Measurements from ENCODE around the gene ERF.
A peak's percentile ranks its signal among the peaks of the same experiment; 100 is the strongest.

The ERF gene

DNA sequence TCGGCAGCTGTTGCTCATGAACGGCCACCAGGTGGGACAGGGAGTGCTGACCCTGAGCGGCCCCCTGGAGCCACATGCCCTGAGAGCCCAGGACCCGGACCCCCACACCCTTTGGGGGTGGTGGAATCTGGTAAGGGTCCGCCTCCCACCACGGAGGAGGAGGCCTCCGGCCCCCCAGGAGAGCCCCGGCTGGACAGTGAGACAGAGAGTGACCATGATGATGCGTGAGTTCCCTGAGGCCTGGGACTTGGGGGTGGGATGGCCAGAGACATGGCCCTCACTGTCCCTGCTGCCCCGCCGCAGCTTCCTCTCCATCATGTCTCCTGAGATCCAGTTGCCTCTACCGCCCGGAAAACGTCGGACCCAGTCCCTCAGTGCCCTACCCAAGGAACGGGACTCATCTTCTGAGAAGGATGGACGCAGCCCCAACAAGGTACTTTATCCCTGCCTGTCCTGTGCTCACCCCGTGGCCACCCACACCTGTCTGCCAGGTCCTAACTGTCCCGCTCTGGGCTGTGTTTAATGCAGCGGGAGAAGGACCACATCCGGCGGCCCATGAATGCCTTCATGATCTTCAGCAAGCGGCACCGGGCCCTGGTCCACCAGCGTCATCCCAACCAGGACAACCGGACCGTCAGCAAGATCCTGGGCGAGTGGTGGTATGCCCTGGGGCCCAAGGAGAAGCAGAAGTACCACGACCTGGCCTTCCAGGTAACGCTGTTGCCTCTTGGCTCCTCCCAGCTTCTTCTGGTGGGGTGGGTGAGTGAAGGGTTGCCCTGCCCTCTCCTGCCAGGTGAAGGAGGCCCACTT is 32.3 kb upstream of the ERF start:
- TF ChIP-seq, protein P1, sequence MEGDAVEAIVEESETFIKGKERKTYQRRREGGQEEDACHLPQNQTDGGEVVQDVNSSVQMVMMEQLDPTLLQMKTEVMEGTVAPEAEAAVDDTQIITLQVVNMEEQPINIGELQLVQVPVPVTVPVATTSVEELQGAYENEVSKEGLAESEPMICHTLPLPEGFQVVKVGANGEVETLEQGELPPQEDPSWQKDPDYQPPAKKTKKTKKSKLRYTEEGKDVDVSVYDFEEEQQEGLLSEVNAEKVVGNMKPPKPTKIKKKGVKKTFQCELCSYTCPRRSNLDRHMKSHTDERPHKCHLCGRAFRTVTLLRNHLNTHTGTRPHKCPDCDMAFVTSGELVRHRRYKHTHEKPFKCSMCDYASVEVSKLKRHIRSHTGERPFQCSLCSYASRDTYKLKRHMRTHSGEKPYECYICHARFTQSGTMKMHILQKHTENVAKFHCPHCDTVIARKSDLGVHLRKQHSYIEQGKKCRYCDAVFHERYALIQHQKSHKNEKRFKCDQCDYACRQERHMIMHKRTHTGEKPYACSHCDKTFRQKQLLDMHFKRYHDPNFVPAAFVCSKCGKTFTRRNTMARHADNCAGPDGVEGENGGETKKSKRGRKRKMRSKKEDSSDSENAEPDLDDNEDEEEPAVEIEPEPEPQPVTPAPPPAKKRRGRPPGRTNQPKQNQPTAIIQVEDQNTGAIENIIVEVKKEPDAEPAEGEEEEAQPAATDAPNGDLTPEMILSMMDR (IDR thresholded peaks at IDR 0.05; ENCODE audit: extremely low read depth, missing control alignments): no peak
- no peak for DNase-seq (ENCODE audit: low spot score)

DNA sequence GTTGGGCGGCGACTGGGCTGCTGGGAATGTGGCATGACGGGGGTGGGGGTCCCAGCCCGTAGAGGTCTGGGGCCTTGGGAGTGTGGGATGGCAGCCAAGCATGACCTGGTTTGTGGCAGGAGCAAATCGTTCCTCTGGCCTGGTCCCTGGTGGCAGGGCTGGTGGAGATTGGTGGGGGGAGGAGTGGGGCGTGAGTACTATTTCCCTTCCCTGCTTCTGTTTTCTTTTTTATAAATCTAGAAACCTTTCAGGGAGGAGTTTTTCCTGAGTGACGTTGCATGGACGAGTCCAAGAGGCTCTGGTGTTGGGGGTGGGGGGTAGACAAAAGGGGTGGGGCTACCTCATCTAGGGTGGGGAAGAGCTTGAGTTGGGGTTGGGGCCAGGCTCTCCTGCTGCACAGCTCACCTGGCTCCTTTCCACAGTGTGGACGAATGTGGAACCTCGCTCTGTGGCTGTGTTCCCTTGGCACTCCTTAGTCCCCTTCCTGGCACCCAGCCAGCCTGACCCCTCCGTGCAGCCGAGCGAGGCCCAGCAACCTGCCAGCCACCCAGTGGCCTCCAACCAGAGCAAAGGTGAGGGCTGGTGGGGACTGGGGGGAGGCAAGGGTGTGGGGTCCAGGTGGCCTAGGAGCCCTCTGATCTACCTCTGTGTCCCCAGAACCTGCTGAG is 31.6 kb upstream of the ERF start:
- TF ChIP-seq, protein P1 (IDR thresholded peaks at IDR 0.05; ENCODE audit: extremely low read depth, missing control alignments): no peak
- DNase-seq (ENCODE audit: low spot score): no peak

DNA sequence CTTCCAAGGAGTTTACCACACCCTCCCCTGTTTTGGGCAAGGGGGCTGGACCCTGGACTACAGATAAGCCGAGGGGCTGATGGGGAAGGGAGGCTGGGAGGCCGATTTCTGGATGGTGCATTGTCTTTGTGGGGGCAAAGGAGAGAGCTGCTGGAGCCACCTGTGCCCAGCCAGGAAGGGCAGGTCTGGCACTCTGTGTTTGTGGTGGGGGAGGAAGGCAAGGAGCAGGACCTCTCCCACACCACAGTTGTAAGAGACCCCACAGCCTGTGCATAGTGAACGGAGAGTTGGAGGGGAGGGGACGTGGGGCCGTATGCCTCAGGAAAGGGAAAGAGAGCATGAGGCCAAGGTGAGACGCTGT is 31.0 kb upstream of the ERF start:
- no peak for DNase-seq (ENCODE audit: low spot score)
- TF ChIP-seq, protein P1 (IDR thresholded peaks at IDR 0.05; ENCODE audit: extremely low read depth, missing control alignments): no peak

DNA sequence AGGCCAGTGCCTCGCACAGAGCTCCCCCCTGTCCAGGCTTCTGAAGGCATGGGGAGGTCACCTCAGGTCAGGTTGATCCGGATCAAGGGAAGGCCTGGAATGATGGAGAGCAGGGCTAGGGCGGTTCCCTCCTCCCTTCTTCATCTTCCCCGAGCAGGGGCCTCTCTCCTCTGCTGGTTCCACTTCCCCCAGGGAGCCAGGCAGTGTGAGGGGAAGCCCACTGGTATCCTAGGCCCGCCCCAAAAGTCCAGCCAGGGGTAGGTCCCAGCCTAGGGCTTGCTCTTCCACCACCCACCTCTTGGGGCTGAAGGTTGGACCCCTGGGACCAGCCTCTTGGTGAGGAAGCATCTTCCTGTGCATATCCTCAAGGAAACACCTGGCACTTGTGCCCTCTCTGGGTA is 30.6 kb upstream of the ERF start:
- TF ChIP-seq, protein P1 (IDR thresholded peaks at IDR 0.05; ENCODE audit: extremely low read depth, missing control alignments): no peak
- DNase-seq (ENCODE audit: low spot score): no peak

DNA sequence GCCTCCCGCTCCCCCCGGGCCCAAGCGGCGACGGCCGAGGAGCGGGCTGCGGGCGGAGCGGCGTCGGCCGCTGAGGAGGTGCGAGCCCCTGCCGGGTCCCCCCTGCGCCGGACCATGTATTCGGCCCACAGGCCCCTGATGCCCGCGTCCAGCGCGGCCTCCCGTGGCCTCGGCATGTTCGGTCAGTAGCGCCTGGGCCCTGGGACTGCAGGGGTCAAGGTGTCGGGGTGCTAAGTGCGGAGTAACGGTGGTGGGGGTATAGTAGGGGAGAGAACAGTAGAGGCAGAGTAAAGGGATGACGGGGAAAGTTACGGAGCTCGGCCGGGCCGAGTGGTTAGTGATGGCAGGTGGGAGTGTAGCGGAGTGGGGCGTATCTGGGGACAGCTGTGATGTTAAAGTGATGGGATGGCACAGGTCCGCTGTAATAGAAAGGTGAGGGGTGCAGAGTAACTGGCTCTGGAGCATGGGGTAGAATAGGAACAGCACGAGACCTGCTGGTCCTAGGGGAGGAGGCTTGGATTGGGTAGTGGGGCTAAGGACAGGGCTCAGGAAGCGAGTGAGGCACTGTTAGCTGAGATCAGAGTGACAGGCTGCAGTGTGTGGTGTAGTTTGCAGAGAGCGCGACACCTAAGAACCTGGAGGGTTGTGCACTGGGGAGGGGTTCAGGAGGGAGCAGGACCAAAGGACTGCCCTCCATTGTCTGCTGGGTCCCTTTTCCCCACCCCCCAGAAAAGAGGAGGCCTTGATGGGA is 29.8 kb upstream of the ERF start:
- DNase-seq (ENCODE audit: low spot score): no peak

DNA sequence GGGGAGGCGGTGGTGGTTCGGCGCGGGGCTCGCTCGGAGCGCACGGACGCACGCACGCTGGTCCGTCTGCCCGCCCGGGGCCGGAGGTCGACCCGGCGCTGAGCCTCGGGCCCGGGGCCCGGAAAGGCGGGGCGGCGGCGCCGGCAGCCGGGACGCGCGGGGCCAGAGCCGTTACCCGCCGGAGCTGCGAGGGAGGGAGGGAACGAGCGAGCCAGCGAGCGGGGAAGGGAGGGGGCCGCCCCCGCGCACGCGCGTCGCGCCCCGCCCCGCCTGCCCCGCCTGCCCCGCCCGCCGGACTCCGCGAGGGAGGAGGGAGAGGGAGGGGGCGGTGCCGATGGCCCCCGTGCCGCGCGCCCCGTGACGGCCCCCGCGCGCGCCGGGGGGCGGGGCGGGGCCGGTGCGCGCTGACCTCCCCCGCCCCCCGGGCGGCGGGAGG is 29.2 kb upstream of the ERF start:
- DNase-seq (ENCODE audit: low spot score): peak; percentile 98

More for the DNA sequence above, 29.8 kb upstream of the ERF start:
- TF ChIP-seq, protein P1 (IDR thresholded peaks at IDR 0.05; ENCODE audit: extremely low read depth, missing control alignments): no peak

More for the DNA sequence above, 29.2 kb upstream of the ERF start:
- TF ChIP-seq, protein P1 (IDR thresholded peaks at IDR 0.05; ENCODE audit: extremely low read depth, missing control alignments): no peak

Data from GM20000 (cell line).